ENCODE measurements around the gene LSAMP. TPM values are rescaled to one million over a fixed set of nuclear protein-coding genes. Genes with fewer than 3 reads are reported as not detected.

Gene LSAMP
- total and polyA plus RNA-seq, 2 of the 4 experiments (the other 2 are of a cell fraction): 7.9 to 8.0 TPM

DNA sequence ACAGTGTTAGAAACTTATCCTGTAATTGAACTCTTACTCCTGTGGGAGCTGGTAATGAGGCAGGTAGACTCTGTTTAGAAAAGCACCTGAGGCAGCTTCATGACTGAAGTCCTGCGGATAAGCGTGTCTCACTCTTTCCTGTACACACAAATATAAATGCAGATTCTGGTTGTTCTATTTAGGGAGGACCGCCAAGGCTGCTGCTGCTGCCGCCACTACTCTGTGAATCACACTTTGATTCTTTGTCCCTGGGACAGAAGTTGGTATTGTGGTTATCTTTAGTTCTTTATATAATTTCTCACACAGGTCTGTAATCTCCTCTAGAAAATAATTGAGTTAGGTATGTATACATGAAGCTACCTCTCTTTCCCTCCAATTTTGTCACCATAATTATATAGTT lies 3.6 kb downstream of the LSAMP start:
- no peak overlapping the region for H2AK5ac ChIP-seq (ENCODE audit: low read depth, low read length)
- no peak for DNase-seq
- ATAC-seq (ENCODE audit: low read depth): no peak
- intact Hi-C loops (cut with micrococcal nuclease) (loop anchor here (5.0 to 10.0 kb wide), 5 partner anchors 294 to 617 kb away; no protein-coding TSS in a partner anchor), dilution Hi-C loops (cut with HindIII; ENCODE audit: low sequenced_read_pairs, unreplicated experiment) (no loop called here), in situ Hi-C loops (cut with MboI; ENCODE audit: low sequenced_read_pairs) (loop anchor here (10.0 kb wide), 1 partner anchor 297 kb away; no protein-coding TSS in a partner anchor)
- TF ChIP-seq, protein P1, sequence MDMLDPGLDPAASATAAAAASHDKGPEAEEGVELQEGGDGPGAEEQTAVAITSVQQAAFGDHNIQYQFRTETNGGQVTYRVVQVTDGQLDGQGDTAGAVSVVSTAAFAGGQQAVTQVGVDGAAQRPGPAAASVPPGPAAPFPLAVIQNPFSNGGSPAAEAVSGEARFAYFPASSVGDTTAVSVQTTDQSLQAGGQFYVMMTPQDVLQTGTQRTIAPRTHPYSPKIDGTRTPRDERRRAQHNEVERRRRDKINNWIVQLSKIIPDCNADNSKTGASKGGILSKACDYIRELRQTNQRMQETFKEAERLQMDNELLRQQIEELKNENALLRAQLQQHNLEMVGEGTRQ (IDR thresholded peaks at IDR 0.05; ENCODE audit: low read depth, low read length): no peak
- TF ChIP-seq MXI1 (IDR thresholded peaks at IDR 0.05; ENCODE audit: borderline replicate concordance, low read depth, low read length) (no peak), RFX5 (IDR thresholded peaks at IDR 0.05; ENCODE audit: low read depth, low read length) (no peak), SMC3 (IDR thresholded peaks at IDR 0.05; ENCODE audit: low read depth, low read length) (no peak), CHD1 (IDR thresholded peaks at IDR 0.05; ENCODE audit: low read depth, low read length) (no peak), MAFK (IDR thresholded peaks at IDR 0.05; ENCODE audit: low read depth, low read length) (no peak), RCOR1 (IDR thresholded peaks at IDR 0.05; ENCODE audit: insufficient replicate concordance, low read length) (no peak), POLR2A (IDR thresholded peaks at IDR 0.05; ENCODE audit: low read depth, low read length) (no peak), FOS (IDR thresholded peaks at IDR 0.05; ENCODE audit: low read depth, low read length) (no peak), NFE2L2 (IDR thresholded peaks at IDR 0.05; ENCODE audit: low read depth, low read length) (no peak), MAZ (IDR thresholded peaks at IDR 0.05; ENCODE audit: borderline replicate concordance, low read depth, low read length) (no peak)
- TF ChIP-seq, protein P2, sequence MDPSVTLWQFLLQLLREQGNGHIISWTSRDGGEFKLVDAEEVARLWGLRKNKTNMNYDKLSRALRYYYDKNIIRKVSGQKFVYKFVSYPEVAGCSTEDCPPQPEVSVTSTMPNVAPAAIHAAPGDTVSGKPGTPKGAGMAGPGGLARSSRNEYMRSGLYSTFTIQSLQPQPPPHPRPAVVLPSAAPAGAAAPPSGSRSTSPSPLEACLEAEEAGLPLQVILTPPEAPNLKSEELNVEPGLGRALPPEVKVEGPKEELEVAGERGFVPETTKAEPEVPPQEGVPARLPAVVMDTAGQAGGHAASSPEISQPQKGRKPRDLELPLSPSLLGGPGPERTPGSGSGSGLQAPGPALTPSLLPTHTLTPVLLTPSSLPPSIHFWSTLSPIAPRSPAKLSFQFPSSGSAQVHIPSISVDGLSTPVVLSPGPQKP (IDR thresholded peaks at IDR 0.05; ENCODE audit: borderline replicate concordance, low read depth, low read length): no peak
- TF ChIP-seq, protein P3, sequence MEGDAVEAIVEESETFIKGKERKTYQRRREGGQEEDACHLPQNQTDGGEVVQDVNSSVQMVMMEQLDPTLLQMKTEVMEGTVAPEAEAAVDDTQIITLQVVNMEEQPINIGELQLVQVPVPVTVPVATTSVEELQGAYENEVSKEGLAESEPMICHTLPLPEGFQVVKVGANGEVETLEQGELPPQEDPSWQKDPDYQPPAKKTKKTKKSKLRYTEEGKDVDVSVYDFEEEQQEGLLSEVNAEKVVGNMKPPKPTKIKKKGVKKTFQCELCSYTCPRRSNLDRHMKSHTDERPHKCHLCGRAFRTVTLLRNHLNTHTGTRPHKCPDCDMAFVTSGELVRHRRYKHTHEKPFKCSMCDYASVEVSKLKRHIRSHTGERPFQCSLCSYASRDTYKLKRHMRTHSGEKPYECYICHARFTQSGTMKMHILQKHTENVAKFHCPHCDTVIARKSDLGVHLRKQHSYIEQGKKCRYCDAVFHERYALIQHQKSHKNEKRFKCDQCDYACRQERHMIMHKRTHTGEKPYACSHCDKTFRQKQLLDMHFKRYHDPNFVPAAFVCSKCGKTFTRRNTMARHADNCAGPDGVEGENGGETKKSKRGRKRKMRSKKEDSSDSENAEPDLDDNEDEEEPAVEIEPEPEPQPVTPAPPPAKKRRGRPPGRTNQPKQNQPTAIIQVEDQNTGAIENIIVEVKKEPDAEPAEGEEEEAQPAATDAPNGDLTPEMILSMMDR (conservative IDR thresholded peaks at IDR 0.05; ENCODE audit: low read depth, low read length): no peak
- no peak overlapping the region for H3K27ac ChIP-seq (ENCODE audit: insufficient read depth, low read length)
- POLR2A ChIA-PET (ENCODE audit: unreplicated experiment): no interaction called here
- H3K9ac ChIP-seq (ENCODE audit: low read depth, low read length): no peak overlapping the region
- no peaks in the 10 kb centered on the region for H3K9me1 ChIP-seq (ENCODE audit: insufficient read depth, low read length)
- no peaks in the 10 kb centered on the region for H3K9me3 ChIP-seq (ENCODE audit: control insufficient read depth, insufficient read depth, low read length)
- no peak overlapping the region for H3K56ac ChIP-seq (ENCODE audit: extremely low read depth, insufficient read depth, low read length)
- H2BK15ac ChIP-seq (ENCODE audit: low read depth, low read length): no peak overlapping the region
- no peaks in the 10 kb centered on the region for H3K27me3 ChIP-seq (ENCODE audit: control insufficient read depth, insufficient read depth, low read length)
- no peak overlapping the region for H2BK20ac ChIP-seq (ENCODE audit: low read depth, low read length)
- H3K4me1 ChIP-seq (ENCODE audit: control insufficient read depth, insufficient read depth, low read length): peaks cover 7% of the 10 kb centered on the region
- H3K4me3 ChIP-seq (ENCODE audit: insufficient read depth, low read depth, low read length): no peak overlapping the region
- H3K4me2 ChIP-seq (ENCODE audit: low read depth, low read length): no peak overlapping the region
- no CpG with 5 or more reads among the region's 4 CpGs for WGBS, 2 experiments (ENCODE audit: extremely low coverage in 2 of 2, insufficient read length in 1 of 2)
- no peaks in the 10 kb centered on the region for H3K79me1 ChIP-seq (ENCODE audit: low read depth in 1 of 2, low read length in 2 of 2)
- H3K4ac ChIP-seq (ENCODE audit: low read depth, low read length): no peak overlapping the region
- H3K14ac ChIP-seq (replicated peaks; ENCODE audit: low read depth, low read length): no peak overlapping the region
- no peak overlapping the region for H2BK120ac ChIP-seq (ENCODE audit: low read depth, low read length)
- no peak overlapping the region for H2AFZ ChIP-seq (replicated peaks; ENCODE audit: low read length, poor library complexity)
- no peaks in the 10 kb centered on the region for H3K36me3 ChIP-seq (ENCODE audit: control insufficient read depth, insufficient read depth, low read length)
- no peak overlapping the region for H2AK9ac ChIP-seq (replicated peaks; ENCODE audit: low read depth, low read length, poor library complexity)
- H4K20me1 ChIP-seq (ENCODE audit: insufficient read depth, low read length): no peaks in the 10 kb centered on the region
- H3K18ac ChIP-seq (ENCODE audit: low read depth, low read length): no peak overlapping the region; the same call in 1 of the 2 replicates
- H4K8ac ChIP-seq (ENCODE audit: low read depth in 2 of 2, low read length in 2 of 2): no peak overlapping the region
- no peak overlapping the region for H4K5ac ChIP-seq (ENCODE audit: low read depth, low read length)
- CTCF ChIA-PET: no interaction called here
- no peak overlapping the region for H4K91ac ChIP-seq (ENCODE audit: insufficient read depth, low read depth, low read length)
- BruUV-seq (replicated peaks): no TSS peak
- no peak overlapping the region for H2BK5ac ChIP-seq (ENCODE audit: low read depth, low read length, poor library complexity, severe bottlenecking)
- no peak overlapping the region for H3K23ac ChIP-seq (ENCODE audit: low read depth, low read length)
